Keratinocyte (primary cell): Measurements from ENCODE around the gene DSCAML1. TPM values are rescaled to one million over a fixed set of nuclear protein-coding genes. Genes with fewer than 3 reads are reported as not detected.

Experiments used
- DNase-seq: peaks from one replicate; pipeline ENCODE4 v3.0.0-alpha.2; 2011; ENCODE audit warnings: low read depth, missing footprints, low spot score
- FAIRE-seq: peaks from 2 replicates; lab custom pipeline; 2011; peaks lifted over from hg19 to GRCh38; lab: Jason Lieb, UNC
- H2AFZ ChIP-seq: 2 replicates; pipeline ENCODE4 v1.6.0; 2012; ENCODE audit warnings: low read length, control low read depth, inconsistent platforms; ENCODE audit not compliant: control insufficient read depth
- H3K27ac ChIP-seq: 2 replicates; pipeline ENCODE4 v1.5.1; 2011; ENCODE audit warnings: low read length; ENCODE audit not compliant: control insufficient read depth, insufficient read depth
- H3K27me3 ChIP-seq: 3 replicates; pipeline ENCODE4 v1.6.0; 2011; ENCODE audit warnings: low read length; ENCODE audit not compliant: control insufficient read depth, insufficient read depth; ENCODE audit errors: extremely low read depth
- H3K36me3 ChIP-seq, 2 experiments: 2 replicates in 1 of 2; 3 replicates in 1 of 2; pipeline ENCODE4 v1.5.1; 2011; ENCODE audit warnings: low read length in 2 of 2, mild to moderate bottlenecking in 1 of 2; ENCODE audit not compliant: control insufficient read depth in 2 of 2, insufficient read depth in 2 of 2; ENCODE audit errors: extremely low read depth in 1 of 2
- H3K4me1 ChIP-seq: 3 replicates; pipeline ENCODE4 v1.5.1; 2011; ENCODE audit warnings: low read length; ENCODE audit not compliant: control insufficient read depth, insufficient read depth; ENCODE audit errors: extremely low read depth
- H3K4me2 ChIP-seq: 3 replicates; pipeline ENCODE4 v1.6.0; 2011; ENCODE audit warnings: low read depth, low read length; ENCODE audit not compliant: control insufficient read depth, insufficient read depth; ENCODE audit errors: extremely low read depth
- H3K4me3 ChIP-seq, 3 experiments: fragments of 200-600 bp in 1 of 3; sonication (generic) in 1 of 3; 2 replicates in 2 of 3; 3 replicates in 1 of 3; pipeline ENCODE4 v1.5.1; 2011 to 2016; ENCODE audit warnings: low read length in 3 of 3, mild to moderate bottlenecking in 3 of 3, control low read depth in 2 of 3, inconsistent platforms in 1 of 3, low read depth in 1 of 3, mixed read lengths in 1 of 3, mixed run types in 1 of 3, moderate library complexity in 1 of 3; ENCODE audit not compliant: control insufficient read depth in 2 of 3, insufficient read depth in 2 of 3; ENCODE audit errors: extremely low read depth in 1 of 3
- H3K79me2 ChIP-seq: 2 replicates; pipeline ENCODE4 v1.6.0; 2012; ENCODE audit warnings: low read length; ENCODE audit not compliant: control insufficient read depth, insufficient read depth
- H3K9ac ChIP-seq: 3 replicates; pipeline ENCODE4 v1.6.0; 2011; ENCODE audit warnings: low read length; ENCODE audit not compliant: control insufficient read depth, insufficient read depth; ENCODE audit errors: extremely low read depth
- H3K9me1 ChIP-seq: 3 replicates; pipeline ENCODE4 v1.6.0; 2011; ENCODE audit warnings: low read length; ENCODE audit not compliant: control insufficient read depth, insufficient read depth; ENCODE audit errors: extremely low read depth
- H3K9me3 ChIP-seq: 2 replicates; pipeline ENCODE4 v1.5.1; 2012; ENCODE audit warnings: low read depth, low read length; ENCODE audit not compliant: control insufficient read depth
- H4K20me1 ChIP-seq: 3 replicates; pipeline ENCODE4 v1.6.0; 2011; ENCODE audit warnings: low read length; ENCODE audit not compliant: control insufficient read depth, insufficient read depth; ENCODE audit errors: extremely low read depth
- EZH2 ChIP-seq: IDR thresholded peaks from one replicate; pipeline ENCODE4 v1.6.1; 2012; ENCODE audit warnings: inconsistent platforms, mild to moderate bottlenecking, low read length, moderate library complexity
- dilution Hi-C: fragments of 300-500 bp; cut with MboI; formaldehyde crosslinking; loops from one replicate; pipeline ENCODE4 v1.7.0; 2020; ENCODE audit warnings: low sequenced_read_pairs; ENCODE audit not compliant: extremely low pct_ligation_motif_present
- polyA plus RNA-seq, 5 experiments: library from polyadenylated mRNA; depleted of rRNA in 3 of 5; stranded (reverse) in 3 of 5; stranded (forward) in 1 of 5; unstranded in 1 of 5; fragments of >200 nt; gene quantifications; 1 replicate in 1 of 5; 2 replicates in 3 of 5; 3 replicates in 1 of 5; pipeline versions ENCODE4 v1.2.1 to v1.2.3, GENCODE V29; 2011 to 2012; ENCODE audit warnings: missing spikeins in 2 of 5, low read depth in 1 of 5, low replicate concordance in 1 of 5
- TF ChIP-seq, protein P1 (sequence below), 3 experiments: IDR thresholded peaks in 1 of 3; conservative IDR thresholded peaks in 1 of 3; optimal IDR thresholded peaks in 1 of 3; 2 replicates in 2 of 3; 3 replicates in 1 of 3; pipeline versions ENCODE3 to v1.5.1; 2011; ENCODE audit warnings: low read length in 3 of 3, mild to moderate bottlenecking in 3 of 3, moderate library complexity in 2 of 3, control low read depth in 1 of 3, inconsistent platforms in 1 of 3; ENCODE audit not compliant: insufficient read depth in 2 of 3; ENCODE audit errors: extremely low read depth in 1 of 3

Gene DSCAML1
- polyA plus RNA-seq, 1 donor (not counting 4 experiments of a cell fraction or from before 2014, with no cell fraction given): not detected

DNA sequence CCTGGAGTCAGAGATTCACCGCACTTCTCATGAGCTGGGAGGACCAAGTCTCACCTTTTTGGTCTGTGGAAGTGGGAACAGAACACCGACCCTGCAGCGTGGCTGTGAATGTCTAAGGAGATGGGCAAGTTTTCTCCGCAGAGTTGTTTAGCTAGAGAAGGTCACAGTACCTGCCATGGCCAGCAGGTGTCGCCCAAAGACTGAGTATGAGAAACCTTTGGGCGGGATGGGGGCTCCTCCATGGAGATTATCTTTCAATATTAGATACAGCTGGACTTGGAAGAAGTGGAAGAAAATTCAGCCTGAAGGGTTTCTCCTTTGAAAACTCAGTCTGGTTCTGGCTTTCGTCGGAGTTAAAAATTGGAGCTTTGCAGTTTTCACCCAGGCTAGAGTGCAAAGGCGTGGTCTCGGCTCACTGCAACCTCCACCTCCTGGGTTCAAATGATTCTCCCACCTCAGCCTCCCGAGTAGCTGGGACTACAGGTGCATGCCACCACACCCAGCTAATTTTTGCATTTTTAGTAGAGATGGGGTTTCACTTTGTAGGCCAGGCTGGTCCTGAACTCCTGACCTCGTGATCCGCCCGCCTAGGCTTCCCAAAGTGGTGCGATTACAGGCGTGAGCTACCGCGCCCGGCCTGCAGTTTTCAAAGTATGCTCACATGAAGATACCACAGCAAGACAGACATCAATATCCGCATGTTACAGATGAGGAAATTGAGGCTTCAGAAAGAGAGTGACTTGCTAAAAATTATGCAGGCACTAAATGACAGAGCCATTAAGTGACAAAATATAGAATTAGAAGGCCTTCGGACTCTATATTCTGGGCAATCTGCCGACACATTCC lies 10.7 kb upstream of the DSCAML1 start:
- Histone ChIP-seq H3K9me3 (no peaks in the 10 kb centered on the region), H2AFZ (no peak overlapping the region), H3K4me1 (no peaks in the 10 kb centered on the region), H3K27ac (no peak overlapping the region), H3K4me3 (no peak overlapping the region), H3K9ac (no peak overlapping the region), H3K4me2 (no peak overlapping the region), H3K9me1 (no peaks in the 10 kb centered on the region), H3K79me2 (no peaks in the 10 kb centered on the region), H3K27me3 (peaks cover 8% of the 10 kb centered on the region), H4K20me1 (no peaks in the 10 kb centered on the region), H3K36me3 (no peaks in the 10 kb centered on the region)
- no peak for TF ChIP-seq EZH2
- TF ChIP-seq, protein P1, sequence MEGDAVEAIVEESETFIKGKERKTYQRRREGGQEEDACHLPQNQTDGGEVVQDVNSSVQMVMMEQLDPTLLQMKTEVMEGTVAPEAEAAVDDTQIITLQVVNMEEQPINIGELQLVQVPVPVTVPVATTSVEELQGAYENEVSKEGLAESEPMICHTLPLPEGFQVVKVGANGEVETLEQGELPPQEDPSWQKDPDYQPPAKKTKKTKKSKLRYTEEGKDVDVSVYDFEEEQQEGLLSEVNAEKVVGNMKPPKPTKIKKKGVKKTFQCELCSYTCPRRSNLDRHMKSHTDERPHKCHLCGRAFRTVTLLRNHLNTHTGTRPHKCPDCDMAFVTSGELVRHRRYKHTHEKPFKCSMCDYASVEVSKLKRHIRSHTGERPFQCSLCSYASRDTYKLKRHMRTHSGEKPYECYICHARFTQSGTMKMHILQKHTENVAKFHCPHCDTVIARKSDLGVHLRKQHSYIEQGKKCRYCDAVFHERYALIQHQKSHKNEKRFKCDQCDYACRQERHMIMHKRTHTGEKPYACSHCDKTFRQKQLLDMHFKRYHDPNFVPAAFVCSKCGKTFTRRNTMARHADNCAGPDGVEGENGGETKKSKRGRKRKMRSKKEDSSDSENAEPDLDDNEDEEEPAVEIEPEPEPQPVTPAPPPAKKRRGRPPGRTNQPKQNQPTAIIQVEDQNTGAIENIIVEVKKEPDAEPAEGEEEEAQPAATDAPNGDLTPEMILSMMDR (optimal IDR thresholded peaks at IDR 0.05 in 1 of 3, IDR thresholded peaks at IDR 0.05 in 1 of 3, conservative IDR thresholded peaks at IDR 0.05 in 1 of 3; ENCODE audit: extremely low read depth in 1 of 3, insufficient read depth in 2 of 3, low read length in 3 of 3): peak; percentile 72 to 84 (median 73)
- FAIRE-seq: no peak
- no peak for DNase-seq
- dilution Hi-C loops: loop anchor here (25.0 kb wide), 1 partner anchor 370 kb away; no protein-coding TSS in a partner anchor

DNA sequence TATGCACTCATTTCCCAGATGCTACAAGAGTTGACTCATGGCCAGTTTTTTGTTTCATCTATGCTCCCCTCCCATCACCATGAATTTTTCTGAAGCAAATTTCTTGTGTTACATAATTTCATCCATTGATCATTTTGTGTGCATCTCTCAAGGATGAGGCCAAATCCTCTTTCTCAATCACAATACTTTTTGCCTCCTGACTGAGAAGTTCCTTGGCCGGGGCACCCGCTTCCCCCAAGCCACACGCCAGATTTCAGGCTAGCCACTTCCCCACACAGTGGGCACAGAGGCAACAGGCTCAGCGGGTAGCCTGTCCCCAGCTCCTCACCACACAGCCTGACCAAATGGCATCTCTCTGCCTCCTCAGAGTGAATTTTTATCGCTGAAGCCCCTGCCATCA lies 9.8 kb upstream of the DSCAML1 start:
- Histone ChIP-seq H3K79me2 (no peaks in the 10 kb centered on the region), H4K20me1 (no peaks in the 10 kb centered on the region), H3K27ac (no peak overlapping the region), H3K36me3 (no peaks in the 10 kb centered on the region), H3K9me3 (no peaks in the 10 kb centered on the region), H2AFZ (no peak overlapping the region), H3K4me3 (no peak overlapping the region), H3K4me1 (no peaks in the 10 kb centered on the region), H3K9me1 (no peaks in the 10 kb centered on the region), H3K9ac (no peak overlapping the region), H3K27me3 (peaks cover 8% of the 10 kb centered on the region), H3K4me2 (no peak overlapping the region)
- FAIRE-seq (no peak), DNase-seq (no peak)
- TF ChIP-seq, protein P1 (optimal IDR thresholded peaks at IDR 0.05 in 1 of 3, IDR thresholded peaks at IDR 0.05 in 1 of 3, conservative IDR thresholded peaks at IDR 0.05 in 1 of 3; ENCODE audit: extremely low read depth in 1 of 3, insufficient read depth in 2 of 3, low read length in 3 of 3): no peak
- no peak for TF ChIP-seq EZH2
- dilution Hi-C loops: loop anchor here (25.0 kb wide), 1 partner anchor 370 kb away; no protein-coding TSS in a partner anchor
